GM18502 (cell line): ENCODE results near the gene KANSL1.

Experiments used
- ATAC-seq: cut with Tn5 transposase; IDR thresholded peaks from one replicate; pipeline ENCODE4 v1.9.1; 2021; ENCODE audit warnings: mild to moderate bottlenecking; ENCODE audit not compliant: unreplicated experiment, poor library complexity

The KANSL1 gene

GRCh38 chr17:46147296-46147695 lies 45.9 kb downstream of the KANSL1 start:
- no peak for ATAC-seq

GRCh38 chr17:46144246-46144645 lies 49.0 kb downstream of the KANSL1 start:
- no peak for ATAC-seq

- no peak for ATAC-seq
Observed at GRCh38 chr17:46143827-46144236, 49.4 kb downstream of the KANSL1 start.

DNA sequence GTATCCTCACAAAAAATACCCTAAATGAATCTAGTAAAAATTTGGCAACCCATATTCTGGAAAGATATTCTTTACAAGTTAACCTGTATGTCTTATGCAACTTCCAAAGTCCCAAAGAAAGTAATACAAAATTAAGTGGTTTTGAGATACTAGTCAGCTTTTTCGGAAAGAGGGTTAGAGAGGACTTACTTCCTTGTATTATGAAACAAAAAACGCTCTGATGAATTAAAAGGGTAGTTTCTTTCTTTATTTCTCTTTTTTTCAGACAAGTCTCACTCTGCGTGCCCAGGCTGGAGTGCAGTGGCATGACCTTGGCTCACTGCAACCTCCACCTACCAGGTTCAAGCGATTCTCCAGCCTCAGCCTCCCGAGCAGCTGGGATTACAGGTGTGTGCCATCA lies 51.6 kb downstream of the KANSL1 start:
- no peak for ATAC-seq

GRCh38 chr17:46140645-46141197 lies 52.5 kb downstream of the KANSL1 start:
- ATAC-seq: no peak

DNA sequence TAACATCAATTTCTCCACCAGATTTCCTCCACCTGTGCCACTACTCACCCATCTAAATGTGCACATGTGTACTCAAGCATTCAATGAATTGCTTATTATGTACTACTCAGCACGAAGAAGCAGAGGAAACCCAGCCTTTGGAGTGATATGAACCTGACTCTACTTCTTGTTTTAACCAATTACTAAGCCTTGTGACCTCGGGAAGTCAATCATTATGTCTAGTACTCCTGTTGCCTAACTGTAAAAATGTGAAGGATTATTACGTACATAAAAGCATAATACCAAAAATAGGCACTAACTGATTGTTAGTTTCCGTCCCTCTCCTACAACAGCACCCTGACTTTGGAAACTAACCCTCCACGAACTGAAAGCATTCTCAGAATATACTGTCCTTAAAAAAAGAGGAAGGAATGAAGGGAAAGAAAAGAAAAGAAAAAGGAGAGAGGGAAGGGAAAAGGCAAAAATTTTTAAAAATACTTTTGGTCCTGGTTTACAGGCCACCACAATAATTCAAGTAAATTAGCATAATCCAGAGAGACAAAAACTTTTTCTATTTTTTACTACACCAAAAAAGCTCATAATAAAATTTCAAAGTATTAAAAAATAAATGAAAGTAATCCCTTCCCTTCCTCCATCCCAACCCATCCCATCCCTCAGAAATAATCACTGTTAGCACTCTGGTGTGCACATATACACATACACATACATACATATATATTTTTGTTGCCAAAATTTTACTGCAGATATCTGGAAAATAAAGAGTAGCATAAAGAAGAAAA lies 53.6 kb downstream of the KANSL1 start:
- no peak for ATAC-seq

GRCh38 chr17:46138473-46138872 lies 54.8 kb downstream of the KANSL1 start:
- ATAC-seq: no peak

DNA sequence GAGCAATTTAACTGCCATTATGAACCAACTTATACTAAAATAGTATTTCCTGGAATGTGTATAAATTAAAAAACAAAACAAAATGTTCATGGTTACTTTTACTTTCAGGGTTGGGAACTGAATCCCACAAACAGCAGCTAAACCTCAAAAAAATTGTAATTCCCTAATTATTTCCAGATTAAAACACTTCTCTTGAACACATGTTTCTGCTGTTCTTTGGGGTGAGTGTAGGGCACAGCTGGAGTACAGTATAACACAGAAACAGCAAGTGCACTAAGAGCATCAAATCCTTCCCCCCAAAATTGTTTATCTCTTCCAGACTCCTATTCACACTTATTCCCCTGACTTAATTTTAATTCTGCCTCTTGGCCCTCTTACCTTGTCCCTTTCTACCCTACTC lies 56.4 kb downstream of the KANSL1 start:
- no peak for ATAC-seq

GRCh38 chr17:46135879-46136563 lies 57.2 kb downstream of the KANSL1 start:
- no peak for ATAC-seq

DNA sequence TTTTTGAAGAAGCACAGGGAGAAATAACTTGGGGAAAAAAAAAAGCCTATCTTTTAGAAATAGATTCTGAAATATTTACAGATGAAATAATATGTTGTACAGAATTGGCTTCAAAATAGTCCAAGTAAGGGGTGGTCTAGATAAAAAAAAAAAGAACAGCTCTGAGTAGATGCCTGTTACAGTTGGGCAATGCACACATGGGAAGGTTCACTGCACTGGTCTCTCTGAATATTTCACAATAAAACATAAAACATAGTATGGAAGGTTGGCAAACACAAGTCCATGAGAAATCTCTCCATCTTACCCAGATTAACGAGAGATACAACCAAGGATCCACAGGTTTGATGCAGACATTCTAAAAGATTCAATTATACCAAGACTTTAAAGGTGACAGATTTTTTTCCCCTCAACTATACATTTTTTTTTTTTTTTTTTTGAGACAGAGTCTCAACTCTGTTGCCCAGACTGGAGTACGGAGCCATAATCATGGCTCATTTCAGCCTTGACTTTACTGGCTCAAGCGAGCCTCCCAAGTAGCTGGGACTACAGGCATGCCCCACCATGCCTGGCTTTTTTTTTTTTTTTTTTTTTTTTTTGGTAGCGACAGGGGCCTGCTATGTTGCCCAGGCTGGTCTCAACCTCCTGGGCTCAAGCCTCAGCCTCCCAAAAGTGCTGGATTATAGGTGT lies 58.0 kb downstream of the KANSL1 start:
- no peak for ATAC-seq

GRCh38 chr17:46129302-46129701 lies 63.9 kb downstream of the KANSL1 start:
- no peak for ATAC-seq

GRCh38 chr17:46128453-46128852 lies 64.8 kb downstream of the KANSL1 start:
- ATAC-seq: no peak

- no peak for ATAC-seq
Observed at GRCh38 chr17:46127524-46127923, 65.7 kb downstream of the KANSL1 start.

GRCh38 chr17:46126840-46127239 lies 66.4 kb downstream of the KANSL1 start:
- no peak for ATAC-seq

DNA sequence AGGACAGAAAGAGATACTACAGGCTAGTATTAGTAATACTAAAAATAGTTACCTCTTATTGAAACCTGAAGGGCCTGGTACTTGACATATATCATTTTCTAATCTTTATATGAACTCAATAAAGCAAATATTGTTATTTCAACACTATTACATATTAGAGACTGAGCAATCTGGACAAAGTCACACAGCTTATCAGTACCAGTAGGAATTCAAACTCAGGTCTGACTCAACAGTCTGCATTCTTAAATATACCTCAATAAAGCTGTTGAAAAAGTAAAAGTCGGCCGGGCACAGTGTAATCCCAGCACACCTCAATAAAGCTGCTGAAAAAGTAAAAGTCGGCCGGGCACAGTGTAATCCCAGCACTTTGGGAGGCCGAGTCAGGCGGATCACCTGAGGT lies 67.4 kb downstream of the KANSL1 start:
- ATAC-seq: no peak

DNA sequence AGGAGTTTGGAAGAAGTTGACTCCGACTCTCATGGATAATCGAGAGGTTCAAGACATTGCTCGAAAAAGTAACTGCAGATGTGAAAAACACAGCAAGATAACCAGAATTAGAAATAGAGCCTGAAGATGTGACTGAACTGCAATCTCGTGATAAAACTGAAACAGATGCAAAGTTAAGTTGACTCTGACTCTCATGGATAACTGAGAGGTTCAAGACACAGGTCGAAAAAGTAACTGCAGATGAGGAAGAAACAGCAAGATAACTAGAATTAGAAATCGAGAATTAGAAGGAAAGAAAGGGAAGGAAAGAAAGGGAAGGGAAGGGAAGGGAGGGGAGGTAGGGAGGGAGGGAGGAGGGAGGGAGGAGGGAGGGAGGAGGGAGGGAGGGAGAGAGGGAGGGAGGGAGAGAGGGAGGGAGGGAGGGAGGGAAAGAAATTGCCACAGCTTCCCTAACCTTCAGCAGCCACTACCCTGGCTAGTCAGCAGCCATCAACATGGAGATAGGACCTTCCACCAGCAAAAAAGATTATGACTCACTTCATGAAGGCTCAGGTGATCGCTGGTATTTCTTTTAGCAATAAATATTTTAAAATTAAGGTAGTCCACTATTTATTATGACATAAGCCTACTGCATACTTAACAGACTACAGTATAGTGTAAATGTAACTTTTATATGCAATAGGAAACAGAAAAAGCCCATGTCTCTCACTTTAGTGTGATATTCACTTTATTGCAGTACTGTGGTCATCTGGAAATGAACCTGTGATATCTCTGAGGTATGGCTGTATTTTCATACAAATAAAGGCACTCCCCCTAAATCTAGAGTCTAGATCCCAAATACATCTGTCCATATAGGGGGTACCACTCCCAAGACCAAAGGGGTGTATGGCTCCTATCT lies 68.3 kb downstream of the KANSL1 start:
- no peak for ATAC-seq

DNA sequence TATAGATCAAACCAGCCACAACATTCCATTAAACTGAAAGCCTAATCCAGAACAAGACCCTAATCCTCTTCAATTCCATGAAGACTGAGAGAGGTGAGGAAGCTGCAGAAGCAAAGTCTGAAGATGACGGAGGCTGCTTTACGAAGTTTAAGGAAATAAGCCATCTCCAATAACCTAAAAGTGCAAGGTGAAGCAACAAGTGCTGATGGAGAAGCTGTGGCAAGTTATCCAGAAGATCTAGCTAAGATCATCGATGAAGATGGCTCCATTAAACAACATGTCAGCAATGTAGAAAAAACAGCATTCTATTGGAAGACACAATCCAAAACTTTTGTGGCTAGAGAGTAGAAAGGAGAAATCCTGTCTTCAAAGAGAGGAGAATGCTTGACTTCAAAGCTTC lies 69.6 kb downstream of the KANSL1 start:
- no peak for ATAC-seq

- no peak for ATAC-seq
Observed at GRCh38 chr17:46122486-46122871, 70.8 kb downstream of the KANSL1 start.

- ATAC-seq: peak; percentile 49
Observed at GRCh38 chr17:46121841-46122485, 71.3 kb downstream of the KANSL1 start.
